GM19463 (cell line): ENCODE data around the gene ADAMTS20.
"Not testable (repeated sequence)": the region's sequence is repeated elsewhere in the genome, so short reads cannot be mapped to it uniquely, and the experiment has no call there.

Experiments
- ATAC-seq: cut with Tn5 transposase; IDR thresholded peaks from one replicate; pipeline ENCODE4 v1.9.1; 2021; ENCODE audit warnings: mild to moderate bottlenecking, moderate library complexity; ENCODE audit not compliant: unreplicated experiment

ADAMTS20 gene

GRCh38 chr12:43551971-43552559 lies at the start of gene ADAMTS20:
ADAMTS20 (minus strand) TSS chr12:43552203; CDS start chr12:43551921, 282 bp downstream.
- no peak for ATAC-seq

- ATAC-seq: no peak
These were observed 47.7 kb upstream of the ADAMTS20 start for GRCh38 chr12:43599708-43600107.

GRCh38 chr12:43599066-43599465 lies 47.1 kb upstream of the ADAMTS20 start:
- ATAC-seq: no peak

GRCh38 chr12:43590307-43590706 lies 38.3 kb upstream of the ADAMTS20 start:
- ATAC-seq: no peak

GRCh38 chr12:43586646-43587245 lies 34.7 kb upstream of the ADAMTS20 start:
- ATAC-seq: no peak

GRCh38 chr12:43585676-43586075 lies 33.7 kb upstream of the ADAMTS20 start:
- no peak for ATAC-seq

- ATAC-seq: no peak
These were observed 28.6 kb upstream of the ADAMTS20 start for GRCh38 chr12:43580601-43581000.

GRCh38 chr12:43579206-43579605 lies 27.2 kb upstream of the ADAMTS20 start:
- ATAC-seq: no peak

- no peak for ATAC-seq
These were observed 26.8 kb upstream of the ADAMTS20 start for GRCh38 chr12:43578782-43579181.

- no peak for ATAC-seq
These were observed 25.4 kb upstream of the ADAMTS20 start for GRCh38 chr12:43577381-43577780.

- no peak for ATAC-seq
These were observed 24.2 kb upstream of the ADAMTS20 start for GRCh38 chr12:43576162-43576561.

GRCh38 chr12:43571885-43572284 lies 19.9 kb upstream of the ADAMTS20 start:
- no peak for ATAC-seq

- no peak for ATAC-seq
These were observed 4.1 kb upstream of the ADAMTS20 start for GRCh38 chr12:43556057-43556456.

GRCh38 chr12:43551279-43551970 lies 578 bp downstream of the ADAMTS20 start:
- ATAC-seq: no peak

GRCh38 chr12:43550831-43551271 lies 1.2 kb downstream of the ADAMTS20 start:
- no peak for ATAC-seq

GRCh38 chr12:43544703-43545102 lies 7.3 kb downstream of the ADAMTS20 start:
- no peak for ATAC-seq

- ATAC-seq: no peak
These were observed 11.5 kb downstream of the ADAMTS20 start for GRCh38 chr12:43540470-43540869.

- ATAC-seq: not testable (repeated sequence)
These were observed 14.3 kb downstream of the ADAMTS20 start for GRCh38 chr12:43537675-43538074.

GRCh38 chr12:43516045-43516444 lies 36.0 kb downstream of the ADAMTS20 start:
- no peak for ATAC-seq

GRCh38 chr12:43501703-43502102 lies 50.3 kb downstream of the ADAMTS20 start:
- ATAC-seq: no peak

- ATAC-seq: no peak
These were observed 58.7 kb downstream of the ADAMTS20 start for GRCh38 chr12:43493261-43493797.
